Activated CD8-positive, alpha-beta T cell treated with anti-CD3 and anti-CD28 coated beads for 36 hours (primary cell): ENCODE results near the gene BCAM. TPM values are rescaled to one million over a fixed set of nuclear protein-coding genes. Genes with fewer than 3 reads are reported as not detected.
"Not testable (repeated sequence)": the region's sequence is repeated elsewhere in the genome, so short reads cannot be mapped to it uniquely, and the experiment has no call there.

ENCODE experiments used
- ATAC-seq: fragments of 200-7000 bp; cut with Tn5 transposase; one replicate; pipeline ENCODE4 v1.10.0; 2021; ENCODE audit warnings: mild to moderate bottlenecking, moderate library complexity
- CTCF ChIA-PET: fragments of 350-600 bp; sonication (Branson Sonifier 250); formaldehyde crosslinking; loops from one replicate; lab custom pipeline; 2021; ENCODE audit warnings: antibody characterized with exemption; lab: Charles Lee
- POLR2A ChIA-PET: fragments of 350-600 bp; sonication (Branson Sonifier 250); formaldehyde crosslinking; loops from one replicate; lab custom pipeline; 2021; ENCODE audit warnings: antibody characterized with exemption; lab: Charles Lee
- DNase-seq: peaks from one replicate; pipeline ENCODE4 v3.0.0-alpha.2; 2020
- H3K27ac Mint-ChIP-seq: one replicate; pipeline ENCODE4 v1.8.0; 2021; ENCODE audit warnings: mild to moderate bottlenecking, mixed read lengths
- H3K27me3 Mint-ChIP-seq: one replicate; pipeline ENCODE4 v1.8.0; 2021; ENCODE audit warnings: mixed read lengths
- H3K36me3 Mint-ChIP-seq: one replicate; pipeline ENCODE4 v1.8.0; 2021; ENCODE audit warnings: low read depth, mixed read lengths
- H3K4me1 Mint-ChIP-seq: one replicate; pipeline ENCODE4 v1.8.0; 2021; ENCODE audit warnings: low read depth, mixed read lengths
- H3K4me3 Mint-ChIP-seq: one replicate; pipeline ENCODE4 v1.8.0; 2021; ENCODE audit warnings: mild to moderate bottlenecking, moderate library complexity, mixed read lengths
- H3K9me3 Mint-ChIP-seq: one replicate; pipeline ENCODE4 v1.8.0; 2021; ENCODE audit warnings: mixed read lengths
- CTCF ChIP-seq: fragments of 200-600 bp; IDR thresholded peaks from one replicate; pipeline ENCODE4 v1.8.0; 2022; ENCODE audit warnings: antibody characterized with exemption, mild to moderate bottlenecking
- intact Hi-C: fragments of 100-400 bp; cut with micrococcal nuclease; formaldehyde crosslinking; loops from one replicate; pipeline ENCODE4 v1.10.0; 2022
- total RNA-seq, 2 experiments: library from RNA; stranded (reverse); gene quantifications; one replicate each; pipeline ENCODE4 v1.2.3, GENCODE V29; 2021

Gene BCAM
- total RNA-seq, 2 experiments from 2014 or later, result not detected

GRCh38 chr19:44820648-44821609, 12.0 kb downstream of the BCAM start:
- no peak overlapping the region for H3K4me3 Mint-ChIP-seq
- DNase-seq (no peak), ATAC-seq (no peak)
- TF ChIP-seq CTCF, result no peak
- intact Hi-C loops, result no loop called here
- POLR2A ChIA-PET, result interaction anchor here (0.6 kb wide), 1 partner anchor 16 kb away, joined by 3 read pairs; no protein-coding TSS in a partner anchor
- no peaks in the 10 kb centered on the region for H3K27me3 Mint-ChIP-seq
- H3K36me3 Mint-ChIP-seq, result no peaks in the 10 kb centered on the region
- no peaks in the 10 kb centered on the region for H3K4me1 Mint-ChIP-seq
- H3K9me3 Mint-ChIP-seq, result no peaks in the 10 kb centered on the region
- no peak overlapping the region for H3K27ac Mint-ChIP-seq
- CTCF ChIA-PET, result interaction anchor here (2.5 kb wide), 1 partner anchor 37 kb away, joined by 7 read pairs; no protein-coding TSS in a partner anchor

- Mint-ChIP-seq H3K27ac (no peak overlapping the region), H3K9me3 (no peaks in the 10 kb centered on the region), H3K4me1 (no peaks in the 10 kb centered on the region), H3K27me3 (no peaks in the 10 kb centered on the region), H3K36me3 (no peaks in the 10 kb centered on the region), H3K4me3 (no peak overlapping the region)
- DNase-seq (no peak), ATAC-seq (no peak)
- CTCF ChIA-PET, result interaction anchor here (2.5 kb wide), 1 partner anchor 38 kb away, joined by 7 read pairs; no protein-coding TSS in a partner anchor
- no peak for TF ChIP-seq CTCF
- intact Hi-C loops, result no loop called here
- POLR2A ChIA-PET, result no interaction called here
Measured at GRCh38 chr19:44822177-44822576, 13.3 kb downstream of the BCAM start.

GRCh38 chr19:44822670-44823372, 13.9 kb downstream of the BCAM start:
- DNase-seq (no peak), ATAC-seq (no peak)
- ChIA-PET POLR2A (no interaction called here), CTCF (interaction anchor here (2.5 kb wide), 1 partner anchor 39 kb away, joined by 7 read pairs; no protein-coding TSS in a partner anchor)
- no peak for TF ChIP-seq CTCF
- intact Hi-C loops, result no loop called here
- Mint-ChIP-seq H3K4me3 (no peak overlapping the region), H3K9me3 (no peaks in the 10 kb centered on the region), H3K27me3 (no peaks in the 10 kb centered on the region), H3K36me3 (no peaks in the 10 kb centered on the region), H3K4me1 (no peaks in the 10 kb centered on the region), H3K27ac (no peak overlapping the region)

GRCh38 chr19:44823373-44823698, 14.4 kb downstream of the BCAM start:
- Mint-ChIP-seq H3K4me3 (no peak overlapping the region), H3K9me3 (no peaks in the 10 kb centered on the region), H3K27me3 (no peaks in the 10 kb centered on the region), H3K27ac (no peak overlapping the region), H3K36me3 (no peaks in the 10 kb centered on the region), H3K4me1 (no peaks in the 10 kb centered on the region)
- DNase-seq, result no peak
- intact Hi-C loops, result no loop called here
- CTCF ChIA-PET, result no interaction called here
- no peak for ATAC-seq
- POLR2A ChIA-PET, result no interaction called here
- no peak for TF ChIP-seq CTCF

GRCh38 chr19:44824761-44825160, 15.9 kb downstream of the BCAM start:
- H3K4me1 Mint-ChIP-seq, result no peaks in the 10 kb centered on the region
- peaks cover 1% of the 10 kb centered on the region for H3K27me3 Mint-ChIP-seq
- DNase-seq (no peak), ATAC-seq (no peak)
- no peak overlapping the region for H3K27ac Mint-ChIP-seq
- ChIA-PET POLR2A (no interaction called here), CTCF (no interaction called here)
- no peak overlapping the region for H3K4me3 Mint-ChIP-seq
- intact Hi-C loops, result no loop called here
- no peak for TF ChIP-seq CTCF
- no peaks in the 10 kb centered on the region for H3K36me3 Mint-ChIP-seq
- H3K9me3 Mint-ChIP-seq, result no peaks in the 10 kb centered on the region

- H3K4me1 Mint-ChIP-seq, POLR2A ChIA-PET, H3K4me3 Mint-ChIP-seq, CTCF ChIA-PET, intact Hi-C loops, DNase-seq, H3K36me3 Mint-ChIP-seq, H3K9me3 Mint-ChIP-seq, H3K27ac Mint-ChIP-seq, H3K27me3 Mint-ChIP-seq, ATAC-seq: not testable (repeated sequence)
Measured at GRCh38 chr19:44832875-44833274, 24.0 kb downstream of the BCAM start.

GRCh38 chr19:44834399-44834798, 25.5 kb downstream of the BCAM start:
- CTCF ChIA-PET, DNase-seq, ATAC-seq, H3K4me1 Mint-ChIP-seq, H3K27me3 Mint-ChIP-seq, H3K4me3 Mint-ChIP-seq, H3K9me3 Mint-ChIP-seq, H3K36me3 Mint-ChIP-seq, intact Hi-C loops, H3K27ac Mint-ChIP-seq, POLR2A ChIA-PET: not testable (repeated sequence)
